DMS153 treated with DMSO at 0.1 percent for 48 hours (cell line): ENCODE results near the gene CCDC50.

ENCODE experiments used
- DNase-seq: peaks from one replicate; lab custom pipeline; 2025; ENCODE audit not compliant: unreplicated experiment; lab: John Stamatoyannopoulos, UW

CCDC50 gene

DNA sequence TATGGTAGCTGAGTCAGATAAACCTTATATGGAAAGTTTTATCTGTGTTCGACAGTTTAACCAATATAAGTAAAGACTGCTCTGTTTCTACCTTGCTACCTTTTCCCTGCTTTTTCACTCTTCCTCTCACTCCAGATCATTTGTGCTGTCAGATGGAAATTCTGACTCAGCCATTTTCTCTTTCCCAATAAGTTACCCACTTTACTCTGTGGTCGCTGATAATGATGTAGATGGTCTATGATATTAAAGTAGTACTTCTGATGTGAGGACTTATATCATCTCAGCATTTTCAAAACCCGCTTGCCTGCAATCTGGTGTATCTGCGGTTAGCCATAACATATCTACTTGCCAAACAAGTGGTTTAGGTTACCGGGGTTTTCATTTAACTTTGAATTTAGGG is 16.1 kb downstream of the CCDC50 start:
- DNase-seq: no peak

DNA sequence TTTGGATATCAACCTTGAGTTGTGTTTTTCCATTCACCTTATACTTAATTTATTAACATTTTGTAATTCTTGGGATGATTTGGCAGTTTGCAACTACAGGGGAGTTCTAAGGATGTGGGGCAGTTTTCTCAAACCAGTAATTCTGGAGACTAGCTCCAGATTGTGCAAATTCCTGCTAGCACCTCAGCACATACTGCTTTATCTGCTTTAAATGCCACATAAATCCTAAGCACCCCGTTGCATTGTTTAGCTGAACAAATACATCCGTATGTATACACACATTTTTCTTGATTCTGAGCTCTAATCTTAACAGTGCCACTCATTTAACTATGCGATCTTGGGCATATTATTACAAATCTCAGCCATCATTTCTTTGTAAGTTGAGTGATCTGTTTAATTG is 18.0 kb downstream of the CCDC50 start:
- no peak for DNase-seq

DNA sequence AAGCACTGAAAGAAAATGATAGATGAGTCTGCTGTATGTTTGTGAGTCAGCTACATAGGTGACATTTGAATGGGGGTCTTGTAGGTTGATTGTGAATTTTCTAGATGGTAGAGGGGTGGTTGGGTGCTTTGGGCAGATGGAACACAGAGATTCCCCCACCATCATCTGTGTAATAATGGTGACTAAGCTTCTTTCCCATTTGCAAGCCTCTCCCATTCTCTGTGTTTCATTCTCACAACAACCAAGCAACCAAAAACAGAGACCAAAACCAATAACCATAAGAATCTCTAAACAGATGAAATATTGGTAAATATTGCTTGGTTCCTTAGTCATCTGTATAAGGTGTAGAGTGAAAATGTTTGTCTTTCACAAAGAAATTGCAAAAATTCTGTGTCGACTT is 18.9 kb downstream of the CCDC50 start:
- DNase-seq: no peak

DNA sequence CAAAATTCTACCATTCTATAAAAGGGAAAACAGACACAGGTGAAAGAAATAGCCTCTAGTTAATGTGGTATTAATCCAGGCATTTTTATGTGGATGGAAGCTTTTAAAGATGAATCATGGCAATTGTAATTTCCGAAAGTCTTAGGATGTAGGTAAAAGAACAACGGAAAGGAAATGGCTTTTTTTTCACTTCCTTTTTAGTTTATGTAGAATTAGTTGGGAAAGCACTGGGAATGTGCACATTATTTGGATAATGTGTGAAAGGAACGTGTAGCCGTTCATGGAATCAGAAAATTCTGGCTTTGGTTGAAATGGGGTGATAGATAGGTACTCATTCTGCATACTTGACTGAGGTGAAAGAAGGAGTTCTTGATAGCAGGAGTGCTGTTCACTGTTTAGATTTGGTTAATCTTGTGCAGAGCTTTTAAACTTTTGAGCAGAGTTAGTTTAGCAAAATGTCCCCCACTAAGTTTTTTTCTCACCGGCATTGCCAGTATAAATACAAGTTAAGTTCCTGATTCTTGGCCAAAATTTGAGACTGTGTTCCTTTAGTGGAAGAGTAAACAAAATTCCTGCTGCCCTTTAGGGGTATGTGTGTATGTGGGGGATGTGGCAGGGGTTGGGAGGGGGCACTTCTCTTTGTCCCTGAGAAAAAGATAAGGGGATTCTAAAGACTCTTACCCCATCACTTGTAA is 21.3 kb downstream of the CCDC50 start:
- DNase-seq: no peak

DNA sequence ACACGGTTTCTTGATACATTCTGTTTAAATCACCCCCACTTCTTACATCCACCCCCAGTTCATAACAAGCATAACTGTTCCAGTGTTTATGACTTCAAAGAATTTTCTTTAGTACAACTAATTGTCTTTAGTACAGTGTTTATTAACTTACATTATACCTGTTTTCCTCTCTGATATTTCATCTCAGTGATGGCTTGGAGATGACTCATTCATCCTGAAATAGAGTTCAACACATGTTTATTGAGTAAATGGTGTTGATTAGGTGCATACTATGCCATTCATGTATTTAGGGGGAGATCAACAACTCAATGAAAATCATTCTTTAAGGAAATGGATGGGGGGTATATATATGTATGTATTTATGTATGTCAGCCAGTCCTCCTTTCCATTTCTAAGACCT is 22.8 kb downstream of the CCDC50 start:
- no peak for DNase-seq

DNA sequence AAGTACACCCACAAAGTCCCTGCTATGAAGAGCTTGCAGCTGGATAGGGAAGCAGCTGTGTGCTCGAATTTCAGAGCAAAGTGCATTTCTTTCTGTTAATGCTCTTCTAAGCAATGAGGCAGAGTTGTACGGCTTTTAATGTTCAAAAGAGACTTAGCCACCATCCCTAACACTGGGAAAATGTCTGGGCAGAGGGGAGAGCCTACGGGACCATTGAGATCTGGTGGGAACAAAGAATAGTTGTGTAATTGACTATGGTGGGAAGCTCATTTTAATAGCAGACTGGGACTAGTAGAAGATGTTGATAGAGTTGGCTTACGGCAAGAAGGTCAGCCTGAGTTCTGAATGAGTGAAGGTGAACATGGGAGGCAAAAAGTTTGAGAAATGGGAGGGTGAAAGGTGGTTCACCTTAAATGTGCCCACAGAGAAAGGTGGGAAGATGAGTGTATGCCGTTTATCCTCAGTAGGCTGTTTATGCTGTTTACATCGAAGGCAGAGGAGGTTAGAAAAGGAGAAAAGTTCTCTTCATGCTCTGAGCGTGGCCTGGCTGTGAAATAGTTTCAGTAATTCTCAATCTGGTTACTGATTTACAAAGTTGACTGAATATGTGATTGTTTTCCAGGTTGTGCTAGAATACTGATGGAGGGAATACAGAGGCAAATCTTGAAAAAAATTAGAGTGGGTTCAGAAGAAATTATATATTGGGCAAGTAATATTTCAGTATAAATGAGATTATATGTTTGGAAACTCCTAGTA is 24.0 kb downstream of the CCDC50 start:
- DNase-seq: no peak

DNA sequence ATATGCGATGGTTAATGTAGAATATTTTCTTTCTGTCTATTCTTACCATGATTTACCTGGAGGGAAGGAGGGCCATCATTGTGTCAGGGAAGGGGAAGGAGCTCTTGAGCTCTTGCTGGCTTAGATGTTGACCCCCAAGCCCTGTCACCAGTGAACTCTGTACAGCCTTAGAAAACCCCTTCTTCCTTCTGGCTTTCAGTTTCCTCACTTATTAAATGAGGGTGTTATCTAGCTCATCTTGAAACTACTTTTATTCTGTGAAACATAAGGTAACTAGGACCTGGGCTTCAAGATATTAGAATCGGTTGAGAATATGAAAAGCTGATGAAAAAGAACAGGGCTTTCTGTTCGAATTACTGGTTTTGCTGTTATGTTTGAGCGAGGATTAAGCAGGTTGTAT is 26.2 kb downstream of the CCDC50 start:
- DNase-seq: no peak

DNA sequence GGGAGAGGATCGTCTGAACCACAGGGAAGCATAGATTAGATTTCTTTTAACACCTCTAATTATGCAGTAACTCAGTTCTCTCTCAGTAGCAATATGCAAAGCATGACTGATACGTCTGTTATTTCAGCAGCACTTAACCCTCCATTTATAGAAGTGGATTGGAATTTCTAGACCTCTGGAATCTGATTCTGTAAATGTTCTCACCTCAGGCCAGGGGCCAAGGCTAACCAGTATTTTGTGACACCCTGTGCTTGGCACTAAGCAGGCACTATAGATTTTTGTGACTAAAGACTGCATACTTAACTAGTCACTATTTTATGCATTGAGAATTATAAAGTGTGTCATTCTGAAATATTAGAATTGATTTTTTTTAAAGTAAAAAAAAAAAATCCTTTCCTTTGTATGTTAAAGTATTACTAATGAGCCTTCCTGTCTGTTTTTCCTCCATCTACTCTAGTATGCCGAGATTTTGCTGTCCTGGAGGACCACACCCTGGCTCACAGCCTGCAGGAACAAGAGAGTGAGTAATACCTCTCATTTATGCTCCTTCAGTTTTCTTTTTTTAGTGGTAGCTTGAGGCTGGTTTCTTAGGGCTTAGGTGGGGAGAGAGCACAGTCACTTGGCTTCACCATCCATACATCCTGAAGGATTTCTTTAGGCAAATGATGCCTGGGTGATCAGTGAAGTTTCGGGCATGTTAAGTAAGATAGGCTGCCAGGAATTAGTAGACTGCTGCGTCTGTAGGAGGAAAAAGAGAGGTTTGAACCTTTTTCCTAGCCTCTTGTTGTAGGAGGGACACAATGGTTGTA is 27.6 kb downstream of the CCDC50 start:
- no peak for DNase-seq

DNA sequence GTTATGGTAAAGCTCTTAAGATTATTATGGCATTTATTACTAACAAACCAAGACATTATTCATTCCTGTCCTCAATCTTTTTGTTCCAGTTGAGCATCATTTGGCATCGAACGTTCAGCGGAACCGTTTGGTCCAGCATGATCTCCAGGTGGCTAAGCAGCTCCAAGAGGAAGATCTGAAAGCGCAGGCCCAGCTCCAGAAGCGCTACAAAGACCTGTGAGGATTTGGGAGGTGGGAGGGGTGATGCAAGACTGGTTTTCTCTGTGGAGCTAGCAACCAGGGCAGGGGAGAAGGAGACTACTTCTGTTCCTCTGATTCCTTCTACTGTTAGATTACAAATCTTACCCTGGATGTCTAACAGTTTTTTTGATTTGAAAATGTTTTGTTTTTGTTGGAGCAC is 28.7 kb downstream of the CCDC50 start:
- DNase-seq: no peak

DNA sequence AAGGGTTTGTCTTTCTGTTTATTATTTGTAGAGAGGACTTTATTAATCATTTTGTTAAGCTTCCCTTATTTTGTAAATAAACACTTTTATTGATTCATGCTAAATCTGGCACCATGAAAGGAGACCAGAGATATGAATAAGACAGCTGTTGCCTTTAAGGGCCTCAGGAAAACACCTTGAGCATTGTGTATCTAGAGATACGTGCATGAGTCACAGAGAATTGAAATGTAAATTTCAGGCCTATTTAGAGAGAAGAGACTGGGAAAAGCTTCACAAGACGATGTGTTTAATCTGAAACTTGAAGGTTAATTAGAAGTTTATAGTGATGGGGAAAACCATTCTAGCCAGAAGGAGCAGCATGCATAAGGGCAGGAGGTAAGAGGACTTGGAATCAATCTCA is 29.7 kb downstream of the CCDC50 start:
- no peak for DNase-seq

DNA sequence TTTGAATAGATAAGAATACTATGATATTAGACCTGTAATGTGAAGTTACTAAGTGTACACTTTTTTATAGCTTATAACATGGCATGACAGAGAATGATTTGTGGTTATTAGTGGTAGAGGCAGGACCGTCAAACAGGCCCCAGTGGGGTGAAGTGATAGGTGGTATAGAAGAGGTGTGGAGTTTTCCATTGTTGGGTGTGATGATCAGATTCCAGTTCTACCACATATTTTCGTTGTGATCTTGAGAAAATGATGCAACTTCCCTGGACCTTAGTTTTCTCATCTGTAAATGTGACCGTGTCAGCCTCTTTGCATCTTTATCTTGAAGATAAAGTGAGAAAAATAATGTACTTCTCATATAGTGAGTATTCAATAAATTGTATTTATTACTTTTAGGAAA is 31.4 kb downstream of the CCDC50 start:
- no peak for DNase-seq

DNA sequence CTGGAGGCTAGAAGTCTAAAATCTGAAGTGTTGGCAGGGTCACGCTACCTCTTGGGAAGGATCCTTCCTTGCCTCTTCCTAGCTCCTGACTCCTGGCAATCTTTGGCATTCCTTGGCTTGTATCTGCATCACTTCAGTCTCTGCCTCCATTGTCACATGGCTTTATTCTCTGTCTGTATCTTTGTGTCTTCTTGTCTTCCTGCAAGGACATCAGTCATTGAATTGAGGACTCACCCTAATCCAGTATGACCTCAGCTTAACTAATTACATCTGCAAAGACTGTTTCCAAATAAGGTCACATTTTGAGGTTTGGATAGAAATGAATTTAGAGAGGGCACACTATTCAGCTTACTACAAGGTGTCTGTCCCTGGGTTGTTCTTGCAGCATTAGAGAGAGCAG is 32.3 kb downstream of the CCDC50 start:
- DNase-seq: no peak

DNA sequence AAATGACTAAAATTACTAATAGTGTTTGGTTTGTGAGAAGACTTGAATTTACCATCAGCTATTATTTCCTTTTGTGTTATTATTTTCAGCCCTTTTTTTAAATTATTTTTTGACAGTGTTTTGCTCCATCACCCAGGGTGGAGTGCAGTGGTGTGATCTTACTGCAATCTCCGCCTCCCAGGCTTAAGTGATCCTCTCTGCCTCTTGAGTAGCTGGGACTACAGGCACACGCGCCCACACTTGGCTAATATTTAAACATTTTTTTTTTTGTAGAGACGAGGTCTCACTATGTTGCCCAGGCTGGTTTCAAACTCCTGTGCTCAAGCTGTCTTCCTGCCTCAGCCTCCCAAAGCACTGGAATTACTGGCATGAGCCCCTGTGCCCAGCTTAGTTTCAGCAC is 32.8 kb downstream of the CCDC50 start:
- no peak for DNase-seq

DNA sequence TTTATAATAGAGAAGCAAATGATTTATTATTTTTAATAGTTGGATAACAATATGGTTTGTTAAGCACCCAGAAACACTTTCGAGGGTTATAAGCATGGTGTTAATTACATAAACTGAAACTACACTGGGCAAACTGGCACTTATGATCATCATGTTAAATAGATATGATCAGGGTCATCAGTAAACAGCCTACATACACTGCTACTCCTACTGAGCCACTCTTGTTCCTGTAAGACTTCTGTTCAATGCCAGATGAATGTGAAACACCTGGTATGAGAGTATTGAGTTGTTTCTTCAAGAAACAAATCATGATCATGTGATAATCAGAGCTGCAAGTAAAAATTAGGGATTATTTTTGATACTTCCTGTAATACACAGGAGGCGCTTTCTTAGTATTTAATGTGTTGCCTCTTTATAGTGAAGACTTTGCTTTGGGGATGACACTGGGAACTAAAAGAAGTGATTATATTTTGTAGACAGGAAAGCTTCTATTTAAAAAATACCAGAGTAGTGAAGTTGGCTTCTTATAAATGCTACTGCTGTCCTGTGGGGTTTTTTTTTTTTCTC is 33.4 kb downstream of the CCDC50 start:
- DNase-seq: no peak

DNA sequence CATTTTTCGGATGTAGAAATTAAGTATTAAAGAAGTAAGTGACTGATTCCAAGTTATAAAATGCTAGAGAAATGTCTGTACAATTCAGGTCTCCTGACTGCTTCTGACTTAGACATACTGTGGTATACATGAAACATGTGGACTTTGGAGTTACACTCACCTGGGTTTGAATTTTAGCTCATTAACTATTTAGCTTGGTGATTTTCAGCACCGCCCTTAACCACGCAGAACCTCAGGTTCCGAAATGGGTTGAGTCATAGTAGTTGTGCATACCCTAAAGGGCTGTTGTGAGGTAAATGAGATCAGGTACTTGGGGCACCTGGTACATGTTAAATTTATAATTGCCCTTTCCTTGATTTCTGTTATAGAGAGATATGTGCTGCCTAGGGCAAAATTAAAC is 34.0 kb downstream of the CCDC50 start:
- DNase-seq: no peak

DNA sequence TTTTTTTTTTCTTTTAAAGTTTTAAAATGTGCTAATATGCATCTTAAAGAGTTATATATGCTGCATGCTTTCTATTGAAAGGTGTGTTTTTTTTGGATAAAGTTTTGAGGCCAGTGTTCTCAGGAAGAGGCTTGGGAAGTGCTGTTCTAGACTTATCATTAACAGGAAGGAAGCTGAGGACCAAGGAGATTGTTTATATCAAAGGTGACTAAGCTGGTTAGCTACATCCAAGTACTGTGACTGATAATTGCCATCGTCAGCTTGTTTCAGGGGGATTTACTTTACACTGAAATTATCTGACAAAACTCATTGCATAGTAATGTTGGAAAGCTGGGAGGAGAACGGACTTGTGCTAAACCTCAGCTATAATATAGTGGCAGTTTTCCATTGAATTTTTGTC is 37.5 kb downstream of the CCDC50 start:
- no peak for DNase-seq

DNA sequence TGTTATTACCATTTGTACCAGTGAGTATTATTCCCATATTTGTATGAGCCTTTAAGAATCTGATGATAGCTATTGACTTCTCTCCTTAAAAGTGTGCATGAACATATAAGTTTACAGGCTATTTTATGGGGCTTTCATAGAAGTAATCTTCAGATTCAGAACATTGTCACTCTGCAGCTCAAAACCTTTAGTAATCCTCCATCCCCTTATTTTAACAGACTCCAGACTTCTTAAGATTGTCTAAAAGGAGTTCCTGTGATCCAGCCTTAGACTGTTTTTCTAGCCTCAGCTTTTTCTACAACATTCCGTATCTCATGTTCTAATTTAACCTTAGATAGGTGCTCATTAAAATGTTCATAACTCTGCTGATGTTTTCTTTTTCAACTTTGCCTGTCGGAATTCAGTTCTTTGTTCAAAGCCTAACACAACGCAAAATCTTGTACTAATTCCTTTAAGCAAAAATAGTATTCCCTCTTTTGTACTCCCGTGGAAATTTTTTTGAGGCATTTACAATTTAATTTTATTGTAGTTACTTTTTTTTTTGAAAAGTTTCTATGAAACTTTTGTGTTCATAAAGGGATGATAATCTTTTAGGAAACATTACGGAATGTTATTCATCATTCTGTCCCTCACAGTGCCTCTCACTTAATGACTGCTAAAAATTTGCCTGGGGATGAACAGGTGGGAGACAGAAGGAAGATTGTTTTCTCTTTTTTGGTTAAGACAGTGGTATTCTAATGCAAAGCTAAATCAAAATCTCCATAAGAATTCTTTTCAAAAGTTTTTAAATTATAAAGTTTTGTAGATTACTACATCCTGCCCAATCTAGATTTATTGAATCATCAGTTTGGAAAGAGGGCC is 39.8 kb downstream of the CCDC50 start:
- no peak for DNase-seq

DNA sequence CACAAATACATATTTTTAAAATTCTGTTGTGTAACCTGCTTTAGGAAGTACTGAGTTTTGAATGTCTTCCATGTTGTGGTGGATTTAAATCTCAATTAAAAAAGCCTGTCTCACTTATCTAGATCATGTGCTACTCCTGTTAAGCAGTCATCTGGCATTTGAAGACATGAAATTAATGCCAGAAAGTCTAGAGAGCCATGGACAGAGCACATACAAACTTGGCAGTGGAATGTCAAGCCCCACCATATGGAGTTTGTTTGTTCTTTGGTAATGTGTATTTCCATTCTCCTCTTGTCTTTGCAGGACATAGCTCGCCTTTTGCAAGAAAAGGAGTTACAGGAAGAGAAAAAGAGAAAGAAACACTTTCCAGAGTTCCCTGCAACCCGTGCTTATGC is 40.4 kb downstream of the CCDC50 start:
- DNase-seq: no peak

DNA sequence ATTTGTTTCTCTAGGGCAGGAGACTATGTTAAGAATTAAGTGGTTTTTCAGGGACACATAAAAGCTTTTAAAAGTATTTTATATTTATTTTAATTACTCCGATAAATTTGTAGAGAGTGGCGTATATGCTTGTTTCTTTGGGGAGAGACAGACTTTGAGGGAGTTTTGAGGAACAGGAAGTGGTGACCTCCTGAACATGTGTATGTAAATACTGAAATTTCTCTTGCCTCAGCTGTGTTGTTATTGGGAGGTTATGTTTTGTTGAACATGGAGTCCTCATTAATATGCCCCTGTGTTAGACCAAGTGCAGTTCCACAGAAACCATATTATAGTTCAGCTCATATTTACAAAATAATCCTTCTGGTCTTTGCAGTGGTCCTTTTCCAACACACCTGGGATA is 42.9 kb downstream of the CCDC50 start:
- DNase-seq: no peak

DNA sequence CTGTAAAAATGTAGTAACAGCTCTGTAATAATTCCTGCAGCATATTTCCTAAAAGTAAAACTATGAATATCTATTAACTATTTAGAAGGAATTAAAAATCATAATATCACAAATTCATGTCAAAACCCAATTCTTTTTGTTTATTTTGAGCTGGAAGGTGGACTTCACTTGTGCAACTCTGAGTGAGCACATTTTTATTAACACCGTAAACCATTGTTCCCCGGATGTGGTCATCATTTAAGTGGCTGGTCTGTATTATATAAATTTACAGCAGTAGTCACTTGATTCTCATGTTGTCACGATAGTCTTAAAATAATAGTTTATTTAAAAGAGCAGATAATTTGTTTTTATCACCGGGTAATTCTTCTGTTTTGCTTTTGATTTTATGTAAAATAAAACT is 44.1 kb downstream of the CCDC50 start:
- no peak for DNase-seq
